Smooth muscle cell of the brain vasculature (primary cell): Measurements from ENCODE around the gene CCDC6.

ENCODE experiments used
- DNase-seq: peaks from one replicate; pipeline ENCODE4 v3.0.0-alpha.2; 2012; ENCODE audit warnings: low read depth, low spot score

Gene CCDC6

DNA sequence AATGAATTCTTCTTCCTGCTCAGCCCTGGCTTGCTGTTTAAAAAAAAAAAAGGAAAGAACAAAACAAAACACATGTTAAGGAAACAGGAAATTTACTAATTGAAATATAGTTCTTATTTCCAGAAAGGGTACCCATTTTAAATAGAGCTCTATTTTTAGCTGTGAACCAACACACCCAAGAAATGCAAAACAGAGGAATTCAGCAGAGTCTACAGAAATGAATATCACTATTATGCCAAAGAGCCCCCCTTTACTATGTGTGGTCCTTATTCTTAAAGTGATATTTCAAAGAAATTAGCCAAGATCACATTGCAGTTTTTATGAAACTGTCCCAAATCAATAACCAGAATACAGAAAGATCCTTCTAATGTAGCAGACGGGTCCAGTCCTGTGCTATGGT, 53.7 kb downstream of the CCDC6 start:
- DNase-seq = no peak

DNA sequence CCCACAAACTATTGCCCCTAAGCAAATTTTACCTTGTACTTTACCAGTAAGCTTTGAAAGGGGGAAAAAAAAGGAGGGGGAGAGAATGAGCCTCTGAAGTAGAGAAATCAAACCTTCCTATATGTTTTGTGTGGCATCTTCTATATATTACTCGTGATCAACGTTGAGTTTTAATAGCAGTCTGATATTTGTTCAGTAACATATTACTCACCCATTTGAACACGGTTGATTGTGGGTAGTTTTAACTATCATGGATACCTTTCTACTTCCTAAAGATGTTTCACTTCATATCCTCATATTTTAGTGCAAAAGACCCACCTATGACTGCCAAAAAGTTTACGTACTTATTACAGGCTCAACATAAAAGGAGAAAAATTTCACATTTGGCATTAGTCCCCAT, 54.5 kb downstream of the CCDC6 start:
- no peak for DNase-seq

DNA sequence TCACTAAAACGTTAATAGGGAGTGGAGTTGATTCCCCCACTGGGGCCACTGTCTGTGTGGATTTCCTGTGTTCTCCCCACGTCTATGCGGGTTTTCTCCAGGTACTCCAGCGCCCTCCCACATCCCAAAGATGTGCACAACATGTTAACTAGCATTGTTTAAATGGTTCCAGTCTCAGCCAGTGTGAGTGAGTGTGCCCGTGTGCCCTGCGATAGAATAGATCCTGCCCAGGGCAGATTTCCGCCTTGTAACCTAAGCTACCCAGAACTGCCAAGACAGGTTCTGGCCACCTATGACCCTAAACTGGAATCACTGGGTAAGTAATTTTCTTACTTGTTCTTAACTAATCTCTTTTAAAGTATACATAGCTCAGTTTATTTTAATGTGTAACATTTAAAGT, 58.5 kb downstream of the CCDC6 start:
- DNase-seq = no peak

DNA sequence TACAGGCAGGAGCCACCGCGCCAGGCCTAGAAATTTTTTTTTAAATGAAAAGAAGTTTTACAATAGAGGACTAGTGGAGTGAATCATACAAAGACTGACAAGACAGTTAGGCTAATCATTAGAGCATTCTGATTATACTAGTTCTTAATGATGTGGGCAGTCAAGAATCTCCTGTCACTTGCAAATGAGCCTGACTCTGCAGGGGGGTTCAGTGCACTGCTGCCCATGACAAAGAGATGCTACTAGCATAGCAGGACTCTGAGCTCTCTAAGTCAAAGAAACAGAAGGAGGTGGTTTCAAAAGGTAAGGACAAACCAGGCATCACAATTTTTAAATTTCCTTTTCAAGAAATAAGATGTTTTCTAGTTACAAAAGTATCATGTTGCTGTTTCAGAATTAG, 59.0 kb downstream of the CCDC6 start:
- no peak for DNase-seq

DNA sequence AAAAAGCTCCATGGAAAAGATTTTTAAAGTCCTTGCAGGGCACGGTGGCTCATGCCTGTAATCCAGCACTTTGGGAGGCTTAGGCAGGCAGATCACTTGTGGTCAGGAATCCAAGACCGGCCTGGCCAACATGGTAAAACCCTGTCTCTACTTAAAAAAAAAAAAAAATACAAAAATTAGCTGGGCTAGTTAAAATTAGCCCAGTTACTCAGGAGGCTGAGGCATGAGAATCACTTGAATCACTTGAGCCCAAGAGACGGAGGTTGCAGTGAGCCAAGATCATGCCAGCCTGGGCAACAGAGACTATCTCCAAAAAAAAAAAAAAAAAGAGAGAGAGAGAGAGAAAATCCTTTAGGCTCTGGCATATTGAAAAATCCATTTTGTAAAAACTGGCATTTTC, 61.9 kb downstream of the CCDC6 start:
- no peak for DNase-seq

DNA sequence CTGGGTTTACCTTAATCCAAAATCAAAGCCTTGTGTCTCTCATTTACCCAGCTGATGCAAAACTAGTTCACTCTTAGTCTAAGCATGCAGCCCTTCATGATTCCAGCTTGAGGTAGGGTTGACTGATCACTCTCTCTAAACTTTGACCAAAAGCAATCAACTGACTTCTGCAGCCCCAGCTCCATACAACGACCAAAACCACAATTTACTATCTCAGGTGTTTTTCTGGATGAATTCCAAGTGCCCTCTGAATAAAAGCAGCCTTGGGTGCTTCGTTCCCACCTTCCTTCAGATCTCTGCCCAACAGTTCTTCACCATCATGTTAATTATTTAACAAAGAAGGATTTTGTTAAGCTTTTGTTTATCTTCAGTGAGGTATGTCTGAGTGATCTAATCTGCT, 62.6 kb downstream of the CCDC6 start:
- no peak for DNase-seq

DNA sequence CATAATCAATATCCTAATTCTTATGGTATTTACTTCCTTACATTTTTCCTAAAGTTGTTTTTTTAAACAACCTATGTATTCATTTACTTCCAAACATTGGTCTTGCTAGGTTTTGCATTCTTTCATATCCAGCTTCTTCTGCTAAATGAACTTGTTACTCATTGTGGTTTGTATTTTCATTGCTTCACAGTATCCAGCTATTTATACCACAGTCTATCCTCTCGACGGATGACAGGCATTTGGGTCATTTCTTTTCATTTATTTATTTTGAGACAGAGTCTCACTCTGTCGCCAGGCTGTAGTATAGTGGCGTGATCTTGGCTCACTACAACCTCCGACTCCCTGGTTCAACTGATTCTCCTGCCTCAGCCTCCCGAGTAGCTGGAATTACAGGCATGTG, 66.8 kb downstream of the CCDC6 start:
- no peak for DNase-seq

DNA sequence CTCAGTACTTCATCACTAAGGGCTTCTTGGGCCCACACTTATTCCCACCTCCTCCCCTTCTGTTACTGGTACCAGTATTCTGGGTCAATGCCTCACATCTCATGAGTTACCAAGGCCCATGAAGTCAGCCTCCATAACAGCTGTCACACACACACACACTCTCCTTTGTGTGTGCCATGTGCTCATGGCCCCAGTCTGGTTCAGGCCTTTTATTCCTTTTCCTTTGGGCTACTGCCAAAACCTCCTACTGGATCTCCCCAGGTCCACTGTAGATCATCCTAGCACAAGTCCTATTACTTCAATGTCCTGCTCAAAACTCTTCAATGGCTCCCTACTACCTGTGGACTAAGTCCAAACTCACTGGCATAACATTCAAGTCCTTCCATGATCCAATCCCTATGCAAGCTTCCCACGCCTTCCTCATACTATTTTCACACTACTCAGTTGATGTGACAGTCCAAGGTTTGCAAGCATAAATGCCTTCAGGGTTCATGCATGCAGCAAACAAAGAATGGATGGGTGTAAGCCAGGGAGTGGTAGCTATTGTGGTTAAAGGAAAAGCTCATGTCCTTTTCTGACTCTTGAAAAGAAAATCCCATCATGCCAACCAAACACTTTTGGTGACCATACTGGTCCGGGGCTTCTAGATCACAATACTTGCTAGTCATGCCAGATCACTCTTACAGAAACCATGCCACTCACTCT, 68.1 kb downstream of the CCDC6 start:
- no peak for DNase-seq

DNA sequence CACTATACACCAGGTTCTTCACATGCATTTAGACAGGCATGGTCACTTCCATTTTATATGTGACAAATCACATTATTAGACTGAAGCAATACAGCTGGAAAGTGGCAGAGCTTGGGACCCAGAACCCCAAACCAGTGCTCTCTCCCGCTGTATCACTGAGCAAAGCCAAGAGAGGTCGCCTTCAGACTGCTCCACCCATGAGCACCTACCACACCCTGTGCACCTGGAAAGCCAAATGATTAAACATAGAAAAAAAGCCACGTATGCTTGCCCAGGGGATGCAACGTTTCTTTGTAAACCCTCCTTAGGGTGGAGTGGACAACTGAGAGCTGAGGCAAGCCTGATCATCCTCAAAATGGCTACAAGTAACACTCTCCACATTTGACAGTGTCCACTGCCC, 72.5 kb downstream of the CCDC6 start:
- DNase-seq = no peak

DNA sequence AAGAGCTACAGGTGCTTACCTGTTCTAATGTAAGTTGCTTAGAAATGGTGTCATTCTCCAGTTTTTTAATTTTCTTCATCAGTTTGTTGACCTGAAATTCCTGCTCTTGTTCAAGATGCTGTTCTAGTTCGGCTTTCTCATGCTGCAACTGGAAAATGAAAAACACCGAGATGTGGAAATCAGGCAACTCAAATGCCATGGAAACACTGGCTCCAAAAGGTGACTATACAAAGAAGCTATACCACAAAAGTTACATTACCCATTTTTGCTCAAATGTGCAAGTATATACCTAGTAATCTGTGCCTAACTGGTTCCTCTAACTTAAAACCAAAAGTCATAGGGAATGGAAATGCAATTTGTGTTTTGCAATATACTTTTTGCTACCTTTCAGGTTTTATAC, 73.8 kb downstream of the CCDC6 start:
- no peak for DNase-seq

DNA sequence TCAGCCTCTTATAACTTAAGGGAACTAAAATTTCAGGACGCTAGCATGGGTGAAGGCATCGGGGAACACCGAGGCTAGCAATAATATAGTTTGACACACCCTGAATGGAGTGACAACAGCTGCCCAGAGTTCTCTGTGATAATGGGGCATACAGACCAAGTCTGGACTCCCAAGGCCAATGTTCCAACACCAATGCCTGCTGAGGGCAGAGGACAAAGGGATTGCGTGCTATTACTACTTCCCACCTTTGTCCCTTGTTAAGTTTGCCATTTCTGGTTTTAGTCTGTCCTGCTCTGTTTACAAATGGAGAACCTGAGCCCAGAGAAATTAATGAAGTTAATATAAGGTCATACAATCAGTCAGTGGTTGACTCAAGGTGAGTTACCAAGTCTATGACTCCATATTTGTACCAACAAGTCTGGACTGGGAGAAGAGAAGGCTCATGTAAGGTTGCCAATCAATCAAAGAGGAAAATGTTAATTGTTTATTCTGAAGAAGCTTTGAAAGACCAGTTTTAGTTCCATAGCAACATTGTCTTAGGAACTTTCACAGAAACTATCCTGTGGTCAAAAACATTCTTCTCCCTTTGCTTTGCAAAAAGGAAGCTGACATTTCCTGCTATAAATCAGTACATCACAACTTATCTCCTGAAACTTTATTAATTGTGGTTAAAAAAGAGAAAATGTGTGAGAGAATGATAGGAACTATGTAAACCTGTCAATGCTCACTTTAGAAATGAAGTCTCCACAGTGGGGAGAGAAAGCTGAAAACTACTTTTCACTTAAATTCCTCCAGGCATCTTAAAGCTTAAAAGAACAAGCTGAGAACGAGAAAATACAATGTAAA, 74.5 kb downstream of the CCDC6 start:
- no peak for DNase-seq

DNA sequence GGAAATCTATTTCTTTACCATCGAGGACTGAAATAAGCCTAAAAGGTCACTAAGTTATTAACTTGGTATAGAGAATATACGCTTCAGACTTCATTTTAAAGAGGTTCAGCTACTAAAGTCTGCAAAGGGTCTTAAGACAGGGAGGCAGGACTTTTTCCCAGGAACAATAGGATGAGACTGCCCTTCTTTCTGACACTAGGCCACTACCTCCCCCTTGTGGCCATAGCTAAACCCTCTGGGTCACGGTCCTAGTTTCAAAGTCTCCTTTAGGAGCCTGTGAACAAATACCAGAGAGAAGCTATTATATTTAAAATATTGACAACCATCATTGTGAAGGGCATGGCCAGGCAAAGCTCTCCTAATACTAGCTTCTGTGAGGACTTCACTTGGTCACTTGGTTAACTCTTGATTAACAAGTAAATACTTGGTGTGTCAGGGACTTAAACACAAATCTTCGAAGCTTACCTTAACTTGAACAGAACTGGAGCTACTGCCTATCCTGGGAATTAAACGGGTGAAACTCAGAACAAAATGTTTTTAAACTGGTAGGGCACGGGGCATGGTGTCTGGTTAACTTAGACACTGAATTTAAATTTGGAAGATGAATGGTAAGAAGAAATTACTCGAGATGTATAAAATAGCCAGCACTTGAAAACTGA, 75.6 kb downstream of the CCDC6 start:
- DNase-seq = peak; percentile 47

DNA sequence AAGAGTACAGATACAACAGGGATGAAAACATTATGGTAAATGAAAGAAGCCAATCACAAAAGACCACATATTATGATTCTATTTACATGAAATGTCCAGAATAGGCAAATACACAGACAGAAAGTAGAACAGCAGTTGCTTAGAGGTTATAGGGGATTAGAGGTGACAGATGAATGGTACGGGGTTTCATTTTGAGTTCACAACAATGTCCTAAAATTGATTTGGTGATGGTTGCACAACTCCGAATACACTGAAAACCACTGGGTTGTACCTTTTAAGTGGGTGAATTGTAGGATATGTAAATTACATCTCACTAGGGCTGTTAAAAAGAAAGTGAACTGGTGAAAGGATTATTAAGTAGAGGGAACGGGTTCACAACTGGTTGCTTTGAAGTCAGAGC, 76.8 kb downstream of the CCDC6 start:
- no peak for DNase-seq

DNA sequence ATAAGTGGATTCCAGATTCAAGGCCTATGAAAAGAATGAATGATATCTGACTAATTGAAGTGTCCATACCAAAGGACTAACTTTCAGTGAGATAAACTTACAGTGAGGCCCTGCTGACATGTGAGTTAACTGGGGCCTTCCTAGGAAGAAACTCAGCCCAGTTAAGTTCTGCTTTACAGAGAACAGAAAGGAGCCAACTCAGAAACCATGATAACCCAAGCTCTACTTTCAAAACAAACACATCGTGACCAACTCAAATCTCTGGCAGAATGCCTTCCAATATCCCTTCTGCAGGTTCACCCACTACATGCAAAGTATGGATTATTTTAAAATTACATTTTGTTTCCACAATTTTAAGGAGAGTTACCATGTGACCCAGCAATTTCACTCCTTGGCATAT, 77.3 kb downstream of the CCDC6 start:
- DNase-seq = no peak

DNA sequence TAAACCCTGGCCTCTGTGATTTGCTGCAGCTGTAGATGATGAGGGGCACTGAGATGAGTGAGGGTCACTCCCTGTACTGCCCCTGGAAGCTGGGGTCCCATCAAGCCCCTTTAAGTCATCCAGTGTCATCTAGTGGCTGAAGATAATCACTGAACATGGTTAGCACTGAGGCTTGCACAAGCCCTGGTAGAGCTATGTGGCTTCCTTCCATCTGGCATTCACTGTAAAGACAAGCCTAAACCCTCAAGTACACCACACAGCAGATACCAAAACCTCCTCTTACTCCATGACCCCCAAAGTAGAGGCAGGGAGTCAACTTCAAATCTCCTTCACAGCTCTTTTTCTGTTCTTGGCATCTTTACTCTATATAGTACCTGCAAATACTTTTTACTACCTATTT, 80.4 kb downstream of the CCDC6 start:
- DNase-seq = no peak

DNA sequence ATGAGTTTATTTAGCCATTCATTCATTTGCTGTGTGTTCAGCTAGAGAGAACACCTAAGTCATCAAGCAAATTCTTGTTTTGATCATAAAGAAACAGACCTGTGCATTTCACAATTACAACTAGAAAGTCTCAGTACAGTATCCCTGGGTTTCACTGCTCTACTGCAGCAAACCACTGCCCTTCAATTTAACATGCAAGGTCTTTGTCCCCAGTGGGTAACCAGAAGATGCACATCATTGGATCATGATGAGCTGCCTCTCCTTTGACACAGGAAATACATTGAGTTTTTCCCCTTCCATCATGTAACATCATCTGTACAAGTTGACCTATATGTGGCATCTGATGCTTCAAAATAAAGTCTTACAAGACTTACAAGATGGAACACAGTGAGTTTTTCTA, 82.6 kb downstream of the CCDC6 start:
- DNase-seq = no peak

DNA sequence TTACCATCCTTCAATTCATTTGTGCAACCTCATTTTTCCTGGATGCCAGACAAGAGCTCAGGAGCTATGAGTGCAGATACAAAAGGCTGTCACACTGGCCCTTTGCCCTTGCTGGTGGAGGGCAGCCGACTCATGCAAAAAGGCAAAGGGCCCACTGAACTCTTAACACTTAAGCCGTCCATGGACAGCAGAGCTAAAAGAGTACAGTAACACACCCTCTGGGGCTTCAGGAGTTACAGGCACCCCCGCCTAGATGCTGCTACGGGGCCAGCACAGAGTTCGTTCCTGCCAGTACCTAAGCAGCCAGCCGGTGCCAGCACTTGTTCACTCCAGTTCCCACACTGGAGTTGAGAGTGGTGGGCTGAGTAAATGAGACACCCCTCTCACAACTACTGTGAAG, 83.2 kb downstream of the CCDC6 start:
- no peak for DNase-seq

DNA sequence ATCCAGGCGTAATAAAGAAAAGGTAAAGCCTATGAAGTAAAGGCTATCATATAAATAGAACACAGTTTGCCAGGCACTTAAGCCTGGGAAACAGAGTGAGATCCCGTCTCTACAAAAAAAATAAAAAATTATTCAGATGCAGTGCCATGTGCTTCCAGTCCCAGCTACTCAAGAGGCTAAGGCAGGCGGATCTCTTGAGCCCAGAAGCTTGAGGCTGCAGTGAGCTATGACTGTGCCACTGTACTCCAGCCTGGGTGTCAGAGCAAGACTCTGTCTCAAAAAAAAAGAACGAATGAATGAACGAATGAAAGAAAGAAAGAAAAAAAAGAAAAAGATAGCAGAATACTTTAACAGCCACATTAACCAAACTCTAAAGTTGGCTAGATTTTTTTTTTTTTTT, 85.9 kb downstream of the CCDC6 start:
- no peak for DNase-seq

DNA sequence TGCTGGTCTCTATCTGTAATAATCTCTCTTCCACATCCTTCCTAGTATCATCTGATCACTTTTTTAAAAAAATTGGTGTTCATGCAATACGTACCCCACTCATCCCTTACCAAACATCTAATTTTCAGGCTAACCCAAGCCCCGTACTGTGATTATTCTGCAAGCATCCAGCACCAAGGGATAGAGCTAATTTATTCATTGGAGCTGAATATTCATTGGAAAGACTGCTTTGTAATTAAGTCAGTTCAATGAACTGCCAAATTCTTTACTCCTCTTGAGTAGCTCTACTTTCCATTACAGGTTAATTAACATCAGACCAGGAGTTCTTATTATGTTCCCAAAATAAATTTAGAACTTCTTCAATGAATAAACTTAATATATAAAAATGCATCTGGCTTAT, 86.7 kb downstream of the CCDC6 start:
- DNase-seq = no peak

DNA sequence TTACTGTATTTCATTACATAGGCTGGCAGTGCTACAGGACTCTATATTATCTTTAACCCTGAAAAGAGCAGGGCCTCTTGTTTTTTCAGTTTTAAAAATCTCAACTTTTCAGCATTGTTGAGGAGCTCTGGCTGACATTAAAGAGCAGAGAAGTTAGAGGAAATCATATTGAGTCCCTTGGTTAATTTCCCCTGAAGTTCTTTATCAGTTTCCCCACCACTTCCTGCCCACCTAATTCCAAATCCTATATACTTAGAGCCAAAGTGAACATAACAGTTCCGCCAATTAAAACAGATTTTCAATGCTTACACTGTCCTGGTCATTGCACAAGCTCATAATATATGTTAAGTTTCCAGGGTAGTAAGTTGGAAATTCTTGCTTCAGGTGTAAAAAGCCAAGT, 87.1 kb downstream of the CCDC6 start:
- DNase-seq = no peak

DNA sequence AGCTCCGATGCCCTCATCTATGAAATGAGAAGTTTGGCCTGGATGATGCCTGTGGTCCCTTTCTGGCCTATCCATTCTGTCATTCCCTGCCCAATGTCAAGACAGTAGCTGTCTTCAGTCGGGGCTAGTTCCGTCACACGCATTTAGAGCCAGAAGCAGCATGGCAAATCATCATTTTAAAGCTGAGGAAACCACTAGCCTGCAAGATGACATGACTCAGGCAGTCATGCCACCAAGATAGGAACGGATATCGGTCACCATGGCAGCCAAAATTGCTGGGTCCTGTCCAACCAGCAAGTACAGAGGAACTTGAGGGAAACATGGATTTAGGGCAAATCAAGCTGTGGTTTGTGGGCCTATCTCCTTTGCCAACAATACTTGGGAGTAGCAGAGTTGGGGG, 88.6 kb downstream of the CCDC6 start:
- no peak for DNase-seq

DNA sequence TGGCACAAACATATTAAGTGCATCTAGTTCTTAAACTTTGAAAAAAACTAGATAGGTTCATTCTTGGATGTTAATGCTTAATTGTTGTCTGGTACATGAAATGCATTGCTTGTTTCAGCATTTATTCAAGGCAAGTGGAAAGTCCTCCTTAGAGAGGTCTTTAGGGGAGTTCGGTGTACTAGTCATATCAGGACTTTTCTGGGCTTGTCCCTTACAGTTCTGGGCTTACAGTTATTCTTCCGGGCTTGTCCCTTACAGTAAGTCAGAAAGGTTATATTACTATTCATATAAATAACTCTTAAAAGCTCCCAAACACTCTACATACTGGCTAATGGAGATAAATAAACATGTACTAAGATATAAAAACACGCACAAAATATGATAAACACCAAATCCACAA, 91.5 kb downstream of the CCDC6 start:
- no peak for DNase-seq
